Skeletal muscle satellite cell (primary cell): Measurements from ENCODE around the gene TUBGCP4.
"Not testable (repeated sequence)": the region's sequence is repeated elsewhere in the genome, so short reads cannot be mapped to it uniquely, and the experiment has no call there.

ENCODE experiments used
- H3K27me3 ChIP-seq: 2 replicates; pipeline ENCODE4 v1.7.0; 2013; ENCODE audit warnings: low read length; ENCODE audit not compliant: control insufficient read depth, insufficient read depth
- H3K36me3 ChIP-seq: 2 replicates; pipeline ENCODE4 v1.7.0; 2013; ENCODE audit warnings: mild to moderate bottlenecking, control low read depth, low read length; ENCODE audit not compliant: insufficient read depth
- H3K4me1 ChIP-seq: 2 replicates; pipeline ENCODE4 v1.7.0; 2013; ENCODE audit warnings: low read length; ENCODE audit not compliant: control insufficient read depth, insufficient read depth
- H3K4me2 ChIP-seq: 2 replicates; pipeline ENCODE4 v1.7.0; 2013; ENCODE audit warnings: mild to moderate bottlenecking, low read length
- H3K4me3 ChIP-seq: 2 replicates; pipeline ENCODE4 v1.7.0; 2013; ENCODE audit warnings: low read length
- H3K9ac ChIP-seq: 2 replicates; pipeline ENCODE4 v1.7.0; 2013; ENCODE audit warnings: mild to moderate bottlenecking, low read depth, low read length, moderate library complexity
- H3K9me3 ChIP-seq: replicated peaks from 2 replicates; pipeline ENCODE4 v1.7.0; 2013; ENCODE audit warnings: mild to moderate bottlenecking, control low read depth, low read length

Gene TUBGCP4

DNA sequence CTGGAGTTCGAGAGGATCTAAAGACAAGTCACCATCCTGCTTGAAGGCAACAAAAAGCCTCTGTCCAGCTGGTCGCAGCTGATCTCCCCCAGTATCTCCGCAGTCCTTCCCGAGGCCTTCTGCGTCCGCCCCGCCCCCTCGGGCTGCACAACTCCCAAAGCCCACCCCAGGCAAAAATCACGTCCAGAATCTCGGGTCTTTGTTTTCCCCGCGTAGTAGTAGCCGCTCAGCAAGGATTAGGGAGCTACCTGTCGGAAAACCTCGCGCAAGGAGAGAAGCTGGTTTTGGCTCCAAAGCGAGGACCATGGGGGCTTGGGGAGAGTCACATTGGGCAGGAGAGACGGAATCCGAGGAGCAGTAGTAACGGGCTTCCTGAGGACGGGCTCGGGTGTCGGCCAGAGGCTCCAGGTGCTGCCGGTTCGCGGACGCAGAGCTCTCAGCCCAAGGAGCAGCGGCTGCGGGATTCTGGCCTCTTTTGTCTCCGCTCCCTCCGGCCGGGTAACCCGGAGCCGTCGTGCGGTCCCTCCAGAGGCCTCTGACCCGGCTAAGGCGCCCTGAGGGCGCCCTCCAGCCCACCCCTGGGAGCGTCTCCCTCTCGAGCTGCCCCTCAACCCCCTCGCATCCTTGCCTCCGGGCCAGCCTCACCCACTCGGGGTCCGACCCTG is 459 bp upstream of the TUBGCP4 start:
- Histone ChIP-seq H3K4me1 (peaks cover 27% of the 10 kb centered on the region), H3K9ac (peak overlapping the region; percentile 91), H3K4me3 (peak overlapping the region; percentile 97), H3K27me3 (no peaks in the 10 kb centered on the region), H3K36me3 (peaks cover 28% of the 10 kb centered on the region), H3K4me2 (peak overlapping the region; percentile 100), H3K9me3 (no peaks in the 10 kb centered on the region)

DNA sequence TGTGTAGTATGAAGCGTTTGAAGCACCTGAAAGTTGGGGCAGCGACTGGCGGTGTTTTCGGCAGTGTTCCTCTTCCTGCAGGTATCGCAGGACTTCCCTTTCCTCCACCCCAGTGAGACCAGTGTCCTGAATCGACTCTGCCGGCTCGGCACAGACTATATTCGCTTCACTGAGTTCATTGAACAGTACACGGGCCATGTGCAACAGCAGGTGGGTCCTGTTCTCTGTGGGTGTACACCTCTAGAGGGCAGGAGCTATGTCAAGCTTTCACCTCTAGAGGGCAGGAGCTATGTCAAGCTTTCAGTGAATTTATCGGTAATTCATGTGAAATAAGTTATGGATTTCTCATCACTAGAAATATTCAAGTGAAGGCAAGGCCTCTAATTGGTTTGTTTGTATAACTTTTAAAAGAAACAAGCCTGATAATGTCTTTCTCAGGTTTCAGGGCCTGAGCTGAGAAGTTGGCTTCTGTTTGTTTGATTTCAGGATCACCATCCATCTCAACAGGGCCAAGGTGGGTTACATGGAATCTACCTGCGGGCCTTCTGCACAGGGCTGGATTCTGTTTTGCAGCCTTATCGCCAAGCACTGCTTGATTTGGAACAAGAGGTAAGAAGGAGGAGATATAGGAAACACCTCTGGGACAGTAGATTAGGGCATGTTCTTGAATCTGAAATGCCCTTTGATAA is 5.3 kb downstream of the TUBGCP4 start:
- Histone ChIP-seq H3K27me3 (no peaks in the 10 kb centered on the region), H3K9me3 (no peaks in the 10 kb centered on the region), H3K4me2 (no peak overlapping the region), H3K4me1 (peaks cover 12% of the 10 kb centered on the region), H3K4me3 (no peak overlapping the region), H3K36me3 (peaks cover 4% of the 10 kb centered on the region), H3K9ac (no peak overlapping the region)

DNA sequence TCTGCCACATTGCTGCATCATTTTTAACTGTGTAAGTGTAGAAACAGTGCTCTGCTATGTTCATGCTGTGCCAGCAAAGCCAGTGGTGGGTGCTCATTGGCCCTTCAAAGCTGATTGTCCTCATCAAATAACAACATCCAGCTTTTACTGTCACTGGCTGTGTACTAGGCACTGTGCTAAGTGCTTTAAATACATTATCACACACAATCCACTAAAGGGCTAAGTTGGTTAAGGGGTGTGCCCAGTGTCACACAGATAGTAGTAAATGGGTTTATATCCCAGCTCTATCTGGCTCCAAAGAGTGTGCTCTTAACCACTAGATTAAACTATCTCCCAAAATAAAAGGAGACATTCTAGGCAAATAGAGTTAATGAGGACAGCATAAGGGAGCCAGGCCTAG is 7.7 kb downstream of the TUBGCP4 start:
- Histone ChIP-seq H3K36me3 (peaks cover 9% of the 10 kb centered on the region), H3K4me2 (no peak overlapping the region), H3K9ac (no peak overlapping the region), H3K9me3 (no peaks in the 10 kb centered on the region), H3K4me1 (no peaks in the 10 kb centered on the region), H3K4me3 (no peak overlapping the region), H3K27me3 (no peaks in the 10 kb centered on the region)

DNA sequence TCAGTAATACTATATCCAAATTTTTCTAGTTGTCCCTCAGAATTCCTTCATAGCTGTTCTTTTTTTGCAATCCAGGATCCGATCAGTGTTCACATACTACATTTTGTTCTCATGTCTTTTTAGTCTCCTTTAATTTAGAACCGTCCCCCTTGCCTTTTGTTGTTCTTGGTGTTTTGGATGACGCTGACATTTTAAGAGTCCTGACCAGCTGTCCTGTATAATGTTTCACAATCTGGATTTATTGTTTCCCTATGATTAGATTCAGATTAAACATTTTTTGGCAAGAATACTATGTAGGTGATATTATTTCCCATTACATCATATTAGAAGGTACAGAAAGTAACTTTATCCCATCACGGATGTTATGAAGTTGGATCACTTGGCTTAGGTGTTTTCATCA is 11.4 kb downstream of the TUBGCP4 start:
- H3K4me3 ChIP-seq: no peak overlapping the region
- H3K36me3 ChIP-seq: peaks cover 37% of the 10 kb centered on the region
- H3K4me2 ChIP-seq: no peak overlapping the region
- no peak overlapping the region for H3K9ac ChIP-seq
- no peaks in the 10 kb centered on the region for H3K9me3 ChIP-seq
- no peaks in the 10 kb centered on the region for H3K4me1 ChIP-seq
- H3K27me3 ChIP-seq: no peaks in the 10 kb centered on the region

DNA sequence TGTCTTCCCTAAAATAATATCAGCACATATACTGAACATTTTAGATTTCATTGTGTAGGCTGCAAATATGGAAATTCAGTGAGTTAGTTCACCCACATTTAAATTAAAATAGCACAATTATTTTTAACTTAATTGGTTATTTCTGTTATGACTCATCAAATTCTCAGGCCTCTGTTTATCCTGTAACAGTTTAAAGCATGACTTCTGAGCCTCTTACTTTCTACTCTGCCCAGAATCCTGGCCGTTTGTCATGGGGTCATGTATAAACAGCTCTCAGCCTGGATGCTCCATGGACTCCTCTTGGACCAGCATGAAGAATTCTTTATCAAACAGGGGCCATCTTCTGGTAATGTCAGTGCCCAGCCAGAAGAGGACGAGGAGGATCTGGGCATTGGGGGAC is 12.2 kb downstream of the TUBGCP4 start:
- no peaks in the 10 kb centered on the region for H3K27me3 ChIP-seq
- no peaks in the 10 kb centered on the region for H3K9me3 ChIP-seq
- no peak overlapping the region for H3K4me2 ChIP-seq
- no peaks in the 10 kb centered on the region for H3K4me1 ChIP-seq
- H3K36me3 ChIP-seq: peaks cover 38% of the 10 kb centered on the region
- H3K9ac ChIP-seq: no peak overlapping the region
- H3K4me3 ChIP-seq: no peak overlapping the region

DNA sequence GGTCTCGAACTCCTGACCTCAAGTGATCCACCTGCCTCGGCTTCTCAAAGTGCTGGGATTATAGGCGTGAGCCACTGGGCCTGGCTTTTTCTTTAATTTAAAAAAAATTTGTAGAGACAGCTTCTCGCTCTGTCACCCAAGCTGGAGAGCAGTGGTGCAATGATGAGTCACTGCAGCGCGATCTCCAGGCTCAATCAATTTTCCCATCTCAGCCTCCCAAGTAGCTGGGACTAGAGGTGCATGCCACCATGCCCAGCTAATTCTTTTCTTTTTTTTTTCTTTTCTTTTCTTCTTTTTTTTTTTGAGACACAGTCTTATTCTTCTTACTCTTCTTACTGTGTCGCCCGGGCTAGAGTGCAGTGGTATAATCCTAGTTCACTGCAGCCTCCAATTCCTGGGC is 19.8 kb downstream of the TUBGCP4 start:
- Histone ChIP-seq H3K36me3 (peaks cover 20% of the 10 kb centered on the region), H3K27me3 (no peaks in the 10 kb centered on the region), H3K9me3 (no peaks in the 10 kb centered on the region), H3K4me1 (no peaks in the 10 kb centered on the region), H3K9ac (no peak overlapping the region), H3K4me2 (no peak overlapping the region), H3K4me3 (no peak overlapping the region)

DNA sequence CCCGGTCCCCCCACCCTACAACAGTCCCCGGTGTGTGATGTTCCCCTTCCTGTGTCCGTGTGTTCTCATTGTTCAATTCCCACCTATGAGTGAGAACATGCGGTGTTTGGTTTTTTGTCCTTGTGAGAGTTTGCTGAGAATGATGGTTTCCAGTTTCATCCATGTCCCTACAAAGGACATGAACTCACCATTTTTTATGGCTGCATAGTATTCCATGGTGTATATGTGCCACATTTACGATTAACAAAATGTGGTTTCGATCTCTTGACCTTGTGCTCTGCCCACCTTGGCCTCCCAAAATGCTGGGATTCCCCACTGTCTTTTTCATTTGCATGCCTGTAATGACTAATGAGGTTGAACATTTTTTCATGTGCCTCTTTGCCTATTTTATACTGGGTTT is 22.7 kb downstream of the TUBGCP4 start:
- not testable (repeated sequence) for H3K4me2 ChIP-seq, H3K4me1 ChIP-seq, H3K9me3 ChIP-seq, H3K9ac ChIP-seq, H3K4me3 ChIP-seq, H3K27me3 ChIP-seq
- peaks cover 17% of the 10 kb centered on the region for H3K36me3 ChIP-seq

DNA sequence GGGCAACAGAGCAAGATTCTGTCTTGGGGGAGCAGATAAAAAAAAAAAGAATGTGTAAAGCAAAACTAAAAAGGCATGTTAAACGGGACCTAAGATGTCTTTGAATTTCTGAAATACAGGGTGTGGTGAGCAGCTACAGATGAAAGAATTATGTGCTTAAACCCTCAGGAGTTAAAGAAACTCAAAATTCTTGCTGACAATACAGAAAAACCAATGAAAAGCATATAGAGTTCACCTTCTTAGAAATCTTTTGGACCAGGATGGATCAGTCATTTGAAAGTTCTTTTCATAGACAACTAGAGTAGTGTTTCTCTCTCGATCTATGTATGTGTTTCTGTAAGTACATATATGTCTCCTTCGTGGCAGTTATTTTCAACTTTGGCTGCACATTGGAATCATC is 31.4 kb downstream of the TUBGCP4 start:
- no peaks in the 10 kb centered on the region for H3K27me3 ChIP-seq
- H3K4me2 ChIP-seq: no peak overlapping the region
- no peaks in the 10 kb centered on the region for H3K9me3 ChIP-seq
- H3K9ac ChIP-seq: no peak overlapping the region
- no peaks in the 10 kb centered on the region for H3K4me1 ChIP-seq
- no peak overlapping the region for H3K4me3 ChIP-seq
- H3K36me3 ChIP-seq: peaks cover 63% of the 10 kb centered on the region

DNA sequence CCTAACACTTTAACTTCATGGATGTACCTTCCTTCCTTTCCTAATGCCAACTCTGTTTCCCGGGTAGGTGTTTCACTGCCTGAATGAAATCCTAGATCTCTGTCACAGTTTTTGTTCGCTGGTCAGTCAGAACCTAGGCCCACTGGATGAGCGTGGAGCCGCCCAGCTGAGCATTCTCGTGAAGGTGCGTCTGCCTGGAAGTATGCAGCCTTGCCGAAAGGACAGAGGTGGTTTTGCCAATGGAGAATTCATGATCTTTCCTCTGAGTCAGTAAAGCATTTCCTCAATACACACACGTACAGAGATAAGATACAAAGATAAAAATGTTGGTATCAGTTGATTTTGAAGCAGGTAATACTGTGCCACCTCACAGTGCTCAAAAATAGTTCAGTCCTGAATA is 32.7 kb downstream of the TUBGCP4 start:
- no peak overlapping the region for H3K4me2 ChIP-seq
- no peak overlapping the region for H3K9ac ChIP-seq
- H3K36me3 ChIP-seq: peaks cover 69% of the 10 kb centered on the region
- no peaks in the 10 kb centered on the region for H3K27me3 ChIP-seq
- H3K4me1 ChIP-seq: no peaks in the 10 kb centered on the region
- no peak overlapping the region for H3K4me3 ChIP-seq
- H3K9me3 ChIP-seq: no peaks in the 10 kb centered on the region

DNA sequence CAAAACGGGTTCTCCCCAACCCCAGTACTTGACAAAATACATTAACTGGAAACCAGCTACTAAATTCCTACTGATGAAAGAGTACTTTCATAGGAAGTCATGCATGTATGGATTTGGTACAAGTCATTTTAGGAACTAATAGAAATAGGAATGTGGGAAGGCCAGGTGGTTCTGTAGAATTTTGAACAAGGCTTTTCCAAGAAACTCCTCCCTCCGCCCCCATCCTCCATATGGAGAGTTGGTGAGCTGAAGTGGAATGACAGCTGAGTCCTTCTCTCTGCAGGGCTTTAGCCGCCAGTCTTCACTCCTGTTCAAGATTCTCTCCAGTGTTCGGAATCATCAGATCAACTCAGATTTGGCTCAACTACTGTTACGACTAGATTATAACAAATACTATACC is 33.2 kb downstream of the TUBGCP4 start:
- Histone ChIP-seq H3K9me3 (no peaks in the 10 kb centered on the region), H3K36me3 (peaks cover 70% of the 10 kb centered on the region), H3K9ac (no peak overlapping the region), H3K4me2 (no peak overlapping the region), H3K4me3 (no peak overlapping the region), H3K4me1 (no peaks in the 10 kb centered on the region), H3K27me3 (no peaks in the 10 kb centered on the region)

DNA sequence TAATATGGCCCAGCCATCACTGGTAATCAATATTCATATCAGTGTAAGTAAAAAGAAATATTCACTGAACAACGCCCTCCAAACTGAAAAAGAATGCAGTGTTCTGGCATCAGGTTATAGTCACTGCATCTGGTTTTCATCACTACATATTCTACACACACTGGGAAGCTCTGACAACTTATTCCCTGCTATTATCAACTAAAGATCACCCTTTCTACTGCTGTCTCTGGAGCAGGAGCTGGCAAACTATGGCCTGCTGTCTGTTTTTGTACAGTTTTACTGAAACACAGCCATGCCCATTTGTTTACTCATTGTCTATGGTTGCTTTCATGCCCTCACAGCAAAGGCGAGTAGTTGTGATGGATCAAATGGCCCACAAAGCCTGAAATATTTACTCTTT is 35.3 kb downstream of the TUBGCP4 start:
- Histone ChIP-seq H3K27me3 (no peaks in the 10 kb centered on the region), H3K4me1 (no peaks in the 10 kb centered on the region), H3K4me2 (no peak overlapping the region), H3K36me3 (peaks cover 78% of the 10 kb centered on the region), H3K9me3 (no peaks in the 10 kb centered on the region), H3K4me3 (no peak overlapping the region), H3K9ac (no peak overlapping the region)

DNA sequence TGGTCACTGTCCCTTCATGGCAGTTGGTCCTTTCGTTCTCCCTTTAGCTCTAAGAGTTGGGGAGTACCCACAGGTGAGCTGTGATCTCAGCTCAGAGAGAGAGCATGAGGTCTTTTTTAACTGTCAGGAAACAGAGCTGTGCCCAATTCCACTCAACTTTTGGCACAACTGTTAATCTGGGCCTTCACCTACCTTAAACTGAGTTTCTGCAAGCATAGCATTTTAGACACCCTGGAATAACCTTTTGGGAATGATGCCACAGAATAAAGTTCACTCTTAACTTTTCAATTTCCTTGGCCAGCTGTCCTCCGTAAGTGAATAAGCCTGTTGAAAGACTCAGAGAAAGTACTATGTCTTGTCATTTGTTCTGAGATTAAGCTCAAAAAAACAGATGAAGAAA is 35.9 kb downstream of the TUBGCP4 start:
- no peaks in the 10 kb centered on the region for H3K27me3 ChIP-seq
- no peak overlapping the region for H3K9ac ChIP-seq
- peaks cover 77% of the 10 kb centered on the region for H3K36me3 ChIP-seq
- H3K4me2 ChIP-seq: no peak overlapping the region
- H3K9me3 ChIP-seq: no peaks in the 10 kb centered on the region
- H3K4me1 ChIP-seq: no peaks in the 10 kb centered on the region
- no peak overlapping the region for H3K4me3 ChIP-seq
